HEK293 (cell line): ENCODE results near the gene ACTG1.
A peak's percentile ranks its signal among the peaks of the same experiment; 100 is the strongest.

Source experiments
- CTCF ChIA-PET: fragments of 350-600 bp; formaldehyde crosslinking; extraction: SDS; loops from one replicate; lab custom pipeline; 2021; ENCODE audit warnings: antibody characterized with exemption; lab: Yijun Ruan, JAX
- POLR2A ChIA-PET: fragments of 300-600 bp; formaldehyde crosslinking; extraction: SDS; loops from one replicate; lab custom pipeline; 2020; ENCODE audit warnings: antibody characterized with exemption, inconsistent platforms; lab: Yijun Ruan, JAX
- H3K27ac ChIP-seq: fragments of 200-500 bp; sonication (Bioruptor generic); 2 replicates; pipeline ENCODE4 v1.5.1; 2014; ENCODE audit warnings: low read depth, low read length, control low read depth, inconsistent platforms; ENCODE audit errors: extremely low read depth
- H3K36me3 ChIP-seq, 2 experiments: fragments of 200-500 bp in 1 of 2; sonication (Bioruptor generic) in 1 of 2; 1 replicate in 1 of 2; 2 replicates in 1 of 2; pipeline ENCODE4 v1.5.1; 2014 to 2017; ENCODE audit warnings: inconsistent platforms in 2 of 2, low read length in 2 of 2; ENCODE audit not compliant: control insufficient read depth in 2 of 2, insufficient read depth in 1 of 2
- H3K4me1 ChIP-seq: fragments of 200-500 bp; sonication (Bioruptor generic); 2 replicates; pipeline ENCODE4 v1.5.1; 2014; ENCODE audit warnings: mild to moderate bottlenecking, low read length, inconsistent platforms; ENCODE audit not compliant: control insufficient read depth, insufficient read depth
- H3K4me3 ChIP-seq: 2 replicates; pipeline ENCODE4 v1.5.1; 2011; ENCODE audit warnings: low read depth, mild to moderate bottlenecking, control low read depth, low read length, moderate library complexity
- H3K9me3 ChIP-seq: fragments of 200-500 bp; sonication (Bioruptor generic); 2 replicates; pipeline ENCODE4 v1.5.1; 2014; ENCODE audit warnings: low read depth, low read length, inconsistent platforms; ENCODE audit not compliant: control insufficient read depth, insufficient read depth
- BCL11B ChIP-seq: fragments of 450-650 bp; formaldehyde crosslinking; IDR thresholded peaks from 2 replicates; pipeline ENCODE4 v1.5.1; 2016; ENCODE audit warnings: low read depth, missing biosample characterization, missing genetic modification characterization
- GLIS1 ChIP-seq: fragments of 450-650 bp; formaldehyde crosslinking; IDR thresholded peaks from 2 replicates; pipeline ENCODE4 v1.5.1; 2016; ENCODE audit warnings: missing biosample characterization, missing genetic modification characterization
- HOXA7 ChIP-seq: sonication (generic); formaldehyde crosslinking; IDR thresholded peaks from 2 replicates; pipeline ENCODE4 v1.8.1; 2022; ENCODE audit warnings: missing genetic modification reagents, borderline replicate concordance
- KLF10 ChIP-seq: fragments of 450-650 bp; IDR thresholded peaks from 2 replicates; pipeline ENCODE4 v1.5.1; 2018; ENCODE audit warnings: missing biosample characterization, mild to moderate bottlenecking, missing genetic modification characterization
- KLF8 ChIP-seq: fragments of 450-650 bp; formaldehyde crosslinking; IDR thresholded peaks from 2 replicates; pipeline ENCODE4 v1.5.1; 2016; ENCODE audit warnings: missing biosample characterization, missing genetic modification characterization
- REPIN1 ChIP-seq: fragments of 450-650 bp; formaldehyde crosslinking; IDR thresholded peaks from 2 replicates; pipeline ENCODE4 v1.5.1; 2017; ENCODE audit warnings: missing biosample characterization, missing genetic modification characterization, low read depth
- TCF7L2 ChIP-seq: IDR thresholded peaks from 2 replicates; pipeline ENCODE4 v1.6.1; 2011; ENCODE audit warnings: low read depth, mild to moderate bottlenecking, inconsistent platforms, low read length, moderate library complexity, borderline replicate concordance
- ZBTB1 ChIP-seq: fragments of 450-650 bp; formaldehyde crosslinking; IDR thresholded peaks from 2 replicates; pipeline ENCODE4 v1.5.1; 2016; ENCODE audit warnings: missing biosample characterization, missing genetic modification characterization
- ZNF114 ChIP-seq: fragments of 450-650 bp; formaldehyde crosslinking; IDR thresholded peaks from 2 replicates; pipeline ENCODE4 v1.5.0; 2017; ENCODE audit warnings: missing biosample characterization, missing genetic modification characterization
- ZNF169 ChIP-seq: fragments of 450-650 bp; formaldehyde crosslinking; IDR thresholded peaks from 2 replicates; pipeline ENCODE4 v1.5.1; 2016; ENCODE audit warnings: missing biosample characterization, missing genetic modification characterization
- ZNF174 ChIP-seq: fragments of 450-650 bp; formaldehyde crosslinking; IDR thresholded peaks from 2 replicates; pipeline ENCODE4 v1.5.0; 2017; ENCODE audit warnings: missing biosample characterization, mild to moderate bottlenecking, missing genetic modification characterization
- ZNF184 ChIP-seq: fragments of 450-650 bp; IDR thresholded peaks from 2 replicates; pipeline ENCODE4 v1.5.1; 2018; ENCODE audit warnings: missing biosample characterization, mild to moderate bottlenecking, missing genetic modification characterization
- ZNF248 ChIP-seq: fragments of 450-650 bp; formaldehyde crosslinking; IDR thresholded peaks from 2 replicates; pipeline ENCODE4 v1.5.1; 2017; ENCODE audit warnings: missing biosample characterization, missing genetic modification characterization
- ZNF274 ChIP-seq, 2 experiments: fragments of 200-500 bp in 1 of 2; fragments of 450-650 bp in 1 of 2; sonication (Bioruptor generic) in 1 of 2; formaldehyde crosslinking in 1 of 2; IDR thresholded peaks; 2 replicates each; pipeline versions ENCODE4 v1.5.1 to v1.6.1; 2014 to 2016; ENCODE audit warnings: borderline replicate concordance in 1 of 2, inconsistent platforms in 1 of 2, low read length in 1 of 2, missing biosample characterization in 1 of 2, missing genetic modification characterization in 1 of 2
- ZNF366 ChIP-seq: fragments of 450-650 bp; formaldehyde crosslinking; conservative IDR thresholded peaks from 2 replicates; pipeline ENCODE4 v1.5.1; 2016; ENCODE audit warnings: missing biosample characterization, missing genetic modification characterization
- ZNF473 ChIP-seq: fragments of 450-650 bp; formaldehyde crosslinking; IDR thresholded peaks from 2 replicates; pipeline ENCODE4 v1.5.1; 2017; ENCODE audit warnings: missing biosample characterization, missing genetic modification characterization
- ZNF585B ChIP-seq: fragments of 450-650 bp; formaldehyde crosslinking; IDR thresholded peaks from 2 replicates; pipeline ENCODE4 v1.5.1; 2016; ENCODE audit warnings: missing biosample characterization, missing genetic modification characterization
- ZNF600 ChIP-seq: fragments of 450-650 bp; formaldehyde crosslinking; IDR thresholded peaks from 2 replicates; pipeline ENCODE4 v1.5.1; 2016; ENCODE audit warnings: missing biosample characterization, missing genetic modification characterization
- ZNF621 ChIP-seq: fragments of 450-650 bp; formaldehyde crosslinking; IDR thresholded peaks from 2 replicates; pipeline ENCODE4 v1.5.1; 2017; ENCODE audit warnings: missing biosample characterization, missing genetic modification characterization
- ZNF664 ChIP-seq: fragments of 450-650 bp; formaldehyde crosslinking; IDR thresholded peaks from 2 replicates; pipeline ENCODE4 v1.5.1; 2016; ENCODE audit warnings: missing biosample characterization, missing genetic modification characterization
- ZNF707 ChIP-seq: fragments of 450-650 bp; formaldehyde crosslinking; IDR thresholded peaks from 2 replicates; pipeline ENCODE4 v1.5.1; 2016; ENCODE audit warnings: missing biosample characterization, missing genetic modification characterization
- ZNF776 ChIP-seq: fragments of 450-650 bp; formaldehyde crosslinking; IDR thresholded peaks from 2 replicates; pipeline ENCODE4 v1.5.0; 2017; ENCODE audit warnings: missing biosample characterization, missing genetic modification characterization, borderline replicate concordance
- ZSCAN16 ChIP-seq: fragments of 450-650 bp; formaldehyde crosslinking; IDR thresholded peaks from 2 replicates; pipeline ENCODE4 v1.5.1; 2016; ENCODE audit warnings: missing biosample characterization, missing genetic modification characterization
- ZSCAN23 ChIP-seq: fragments of 450-650 bp; formaldehyde crosslinking; IDR thresholded peaks from 2 replicates; pipeline ENCODE4 v1.5.1; 2016; ENCODE audit warnings: missing biosample characterization, missing genetic modification characterization
- TF ChIP-seq, protein P1 (sequence below): fragments of 450-650 bp; formaldehyde crosslinking; IDR thresholded peaks from 2 replicates; pipeline ENCODE4 v1.5.1; 2016; ENCODE audit warnings: missing biosample characterization, missing genetic modification characterization
- TF ChIP-seq, protein P2 (sequence below): fragments of 450-650 bp; formaldehyde crosslinking; IDR thresholded peaks from 2 replicates; pipeline ENCODE4 v1.5.1; 2016; ENCODE audit warnings: missing biosample characterization, missing genetic modification characterization
- TF ChIP-seq, protein P3 (sequence below): fragments of 450-650 bp; formaldehyde crosslinking; IDR thresholded peaks from 2 replicates; pipeline ENCODE4 v1.5.1; 2016; ENCODE audit warnings: missing biosample characterization, missing genetic modification characterization
- TF ChIP-seq, protein P4 (sequence below): fragments of 450-650 bp; formaldehyde crosslinking; IDR thresholded peaks from 2 replicates; pipeline ENCODE4 v1.5.1; 2016; ENCODE audit warnings: missing biosample characterization, missing genetic modification characterization
- TF ChIP-seq, protein P5 (sequence below): fragments of 450-650 bp; formaldehyde crosslinking; IDR thresholded peaks from 2 replicates; pipeline ENCODE4 v1.5.1; 2016; ENCODE audit warnings: missing biosample characterization, missing genetic modification characterization

ACTG1 gene

DNA sequence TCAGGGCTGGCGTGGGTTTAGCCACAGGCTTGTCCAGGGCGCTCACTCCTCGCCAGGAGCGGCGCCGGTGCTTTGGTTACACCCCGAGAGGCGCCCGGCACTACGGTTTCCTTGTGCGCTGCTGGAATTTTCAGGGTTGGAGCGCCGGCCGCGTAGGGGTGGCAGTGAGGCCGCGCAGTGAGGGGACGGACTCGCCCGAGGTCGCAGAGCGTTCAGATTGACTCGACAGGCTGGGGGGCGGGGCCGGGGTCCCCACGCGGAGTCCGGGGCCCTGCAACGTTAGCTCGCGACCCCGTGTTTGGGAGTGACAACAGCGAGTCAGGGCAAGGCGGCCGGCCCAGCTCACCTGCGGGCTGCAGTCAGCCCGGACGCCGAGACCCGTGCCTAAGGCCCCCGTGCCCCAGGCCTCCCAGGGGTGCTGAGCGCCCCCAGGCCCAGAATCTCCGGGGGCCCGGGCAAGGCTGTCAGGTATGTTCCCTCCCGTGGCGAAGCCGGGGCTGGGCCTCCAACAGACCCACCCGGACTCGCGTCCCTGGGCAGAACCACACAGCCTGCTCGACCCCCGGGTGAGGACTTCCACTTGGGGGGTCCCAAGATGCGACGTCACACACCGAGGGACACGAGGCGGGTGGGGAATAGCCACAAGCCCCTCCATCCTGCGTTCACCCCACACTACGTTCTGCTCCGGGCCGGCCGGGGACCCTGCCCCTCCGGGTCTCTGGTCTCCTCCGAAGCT lies 1.3 kb upstream of the ACTG1 start:
- ChIA-PET POLR2A (interaction anchor here (0.6 to 9.9 kb wide), 13 partner anchors 11 to 222 kb away, joined by 3 to 85 read pairs (median 4); partner anchors contain the start of genes ARL16, BAHCC1, CCDC137 and FAAP100), CTCF (interaction anchor here (1.1 kb wide), 1 partner anchor 88 kb away, joined by 4 read pairs; no protein-coding TSS in a partner anchor)
- H3K4me1 ChIP-seq = peaks cover 17% of the 10 kb centered on the region
- H3K9me3 ChIP-seq = no peaks in the 10 kb centered on the region
- H3K36me3 ChIP-seq = peaks cover 12 to 34% of the 10 kb centered on the region in 2 experiments
- peak overlapping the region; percentile 100 for H3K27ac ChIP-seq
- H3K4me3 ChIP-seq = peak overlapping the region; percentile 72
- TF ChIP-seq, protein P1, sequence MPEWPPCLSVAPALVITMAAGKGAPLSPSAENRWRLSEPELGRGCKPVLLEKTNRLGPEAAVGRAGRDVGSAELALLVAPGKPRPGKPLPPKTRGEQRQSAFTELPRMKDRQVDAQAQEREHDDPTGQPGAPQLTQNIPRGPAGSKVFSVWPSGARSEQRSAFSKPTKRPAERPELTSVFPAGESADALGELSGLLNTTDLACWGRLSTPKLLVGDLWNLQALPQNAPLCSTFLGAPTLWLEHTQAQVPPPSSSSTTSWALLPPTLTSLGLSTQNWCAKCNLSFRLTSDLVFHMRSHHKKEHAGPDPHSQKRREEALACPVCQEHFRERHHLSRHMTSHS (tag by site-specific recombination) = no peak
- TF ChIP-seq ZNF169 (tag by site-specific recombination) (no peak), ZNF776 (tag by site-specific recombination) (no peak), ZNF274 (IDR thresholded peaks at IDR 0.05; ENCODE audit: low read length) (no peak), ZNF274 (tag by site-specific recombination; IDR thresholded peaks at IDR 0.05; ENCODE audit: borderline replicate concordance) (no peak), TCF7L2 (no peak), ZNF664 (no peak), ZNF707 (tag by site-specific recombination) (no peak), ZNF585B (tag by site-specific recombination) (no peak), ZNF600 (peak; percentile 72), ZNF184 (tag by site-specific recombination) (no peak), ZBTB1 (tag by site-specific recombination) (no peak), HOXA7 (CRISPR knock-in tag) (no peak), ZSCAN23 (tag by site-specific recombination) (0 out of 2 replicates have a peak, but pooled peaks have one; percentile 4), KLF8 (0 out of 2 replicates have a peak, but pooled peaks have one; percentile 34), ZNF114 (tag by site-specific recombination) (no peak), GLIS1 (tag by site-specific recombination) (peak; percentile 100), ZNF174 (tag by site-specific recombination) (no peak), ZNF473 (tag by site-specific recombination) (no peak), BCL11B (tag by site-specific recombination) (peak; percentile 81; the same call in 1 of the 2 replicates), REPIN1 (tag by site-specific recombination) (no peak), ZSCAN16 (0 out of 2 replicates have a peak, but pooled peaks have one; percentile 29), KLF10 (tag by site-specific recombination) (no peak; the same call in 1 of the 2 replicates), ZNF366 (tag by site-specific recombination) (no peak), ZNF621 (no peak), ZNF248 (tag by site-specific recombination) (no peak)
- TF ChIP-seq, protein P2, sequence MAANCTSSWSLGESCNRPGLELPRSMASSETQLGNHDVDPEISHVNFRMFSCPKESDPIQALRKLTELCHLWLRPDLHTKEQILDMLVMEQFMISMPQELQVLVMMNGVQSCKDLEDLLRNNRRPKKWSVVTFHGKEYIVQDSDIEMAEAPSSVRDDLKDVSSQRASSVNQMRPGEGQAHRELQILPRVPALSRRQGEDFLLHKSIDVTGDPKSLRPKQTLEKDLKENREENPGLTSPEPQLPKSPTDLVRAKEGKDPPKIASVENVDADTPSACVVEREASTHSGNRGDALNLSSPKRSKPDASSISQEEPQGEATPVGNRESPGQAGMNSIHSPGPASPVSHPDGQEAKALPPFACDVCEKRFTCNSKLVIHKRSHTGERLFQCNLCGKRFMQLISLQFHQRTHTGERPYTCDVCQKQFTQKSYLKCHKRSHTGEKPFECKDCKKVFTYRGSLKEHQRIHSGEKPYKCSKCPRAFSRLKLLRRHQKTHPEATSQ (tag by site-specific recombination) = no peak
- TF ChIP-seq, protein P3, sequence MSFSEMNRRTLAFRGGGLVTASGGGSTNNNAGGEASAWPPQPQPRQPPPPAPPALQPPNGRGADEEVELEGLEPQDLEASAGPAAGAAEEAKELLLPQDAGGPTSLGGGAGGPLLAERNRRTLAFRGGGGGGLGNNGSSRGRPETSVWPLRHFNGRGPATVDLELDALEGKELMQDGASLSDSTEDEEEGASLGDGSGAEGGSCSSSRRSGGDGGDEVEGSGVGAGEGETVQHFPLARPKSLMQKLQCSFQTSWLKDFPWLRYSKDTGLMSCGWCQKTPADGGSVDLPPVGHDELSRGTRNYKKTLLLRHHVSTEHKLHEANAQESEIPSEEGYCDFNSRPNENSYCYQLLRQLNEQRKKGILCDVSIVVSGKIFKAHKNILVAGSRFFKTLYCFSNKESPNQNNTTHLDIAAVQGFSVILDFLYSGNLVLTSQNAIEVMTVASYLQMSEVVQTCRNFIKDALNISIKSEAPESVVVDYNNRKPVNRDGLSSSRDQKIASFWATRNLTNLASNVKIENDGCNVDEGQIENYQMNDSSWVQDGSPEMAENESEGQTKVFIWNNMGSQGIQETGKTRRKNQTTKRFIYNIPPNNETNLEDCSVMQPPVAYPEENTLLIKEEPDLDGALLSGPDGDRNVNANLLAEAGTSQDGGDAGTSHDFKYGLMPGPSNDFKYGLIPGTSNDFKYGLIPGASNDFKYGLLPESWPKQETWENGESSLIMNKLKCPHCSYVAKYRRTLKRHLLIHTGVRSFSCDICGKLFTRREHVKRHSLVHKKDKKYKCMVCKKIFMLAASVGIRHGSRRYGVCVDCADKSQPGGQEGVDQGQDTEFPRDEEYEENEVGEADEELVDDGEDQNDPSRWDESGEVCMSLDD (tag by site-specific recombination) = peak; percentile 99
- TF ChIP-seq, protein P4, sequence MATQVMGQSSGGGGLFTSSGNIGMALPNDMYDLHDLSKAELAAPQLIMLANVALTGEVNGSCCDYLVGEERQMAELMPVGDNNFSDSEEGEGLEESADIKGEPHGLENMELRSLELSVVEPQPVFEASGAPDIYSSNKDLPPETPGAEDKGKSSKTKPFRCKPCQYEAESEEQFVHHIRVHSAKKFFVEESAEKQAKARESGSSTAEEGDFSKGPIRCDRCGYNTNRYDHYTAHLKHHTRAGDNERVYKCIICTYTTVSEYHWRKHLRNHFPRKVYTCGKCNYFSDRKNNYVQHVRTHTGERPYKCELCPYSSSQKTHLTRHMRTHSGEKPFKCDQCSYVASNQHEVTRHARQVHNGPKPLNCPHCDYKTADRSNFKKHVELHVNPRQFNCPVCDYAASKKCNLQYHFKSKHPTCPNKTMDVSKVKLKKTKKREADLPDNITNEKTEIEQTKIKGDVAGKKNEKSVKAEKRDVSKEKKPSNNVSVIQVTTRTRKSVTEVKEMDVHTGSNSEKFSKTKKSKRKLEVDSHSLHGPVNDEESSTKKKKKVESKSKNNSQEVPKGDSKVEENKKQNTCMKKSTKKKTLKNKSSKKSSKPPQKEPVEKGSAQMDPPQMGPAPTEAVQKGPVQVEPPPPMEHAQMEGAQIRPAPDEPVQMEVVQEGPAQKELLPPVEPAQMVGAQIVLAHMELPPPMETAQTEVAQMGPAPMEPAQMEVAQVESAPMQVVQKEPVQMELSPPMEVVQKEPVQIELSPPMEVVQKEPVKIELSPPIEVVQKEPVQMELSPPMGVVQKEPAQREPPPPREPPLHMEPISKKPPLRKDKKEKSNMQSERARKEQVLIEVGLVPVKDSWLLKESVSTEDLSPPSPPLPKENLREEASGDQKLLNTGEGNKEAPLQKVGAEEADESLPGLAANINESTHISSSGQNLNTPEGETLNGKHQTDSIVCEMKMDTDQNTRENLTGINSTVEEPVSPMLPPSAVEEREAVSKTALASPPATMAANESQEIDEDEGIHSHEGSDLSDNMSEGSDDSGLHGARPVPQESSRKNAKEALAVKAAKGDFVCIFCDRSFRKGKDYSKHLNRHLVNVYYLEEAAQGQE (tag by site-specific recombination) = no peak
- TF ChIP-seq, protein P5, sequence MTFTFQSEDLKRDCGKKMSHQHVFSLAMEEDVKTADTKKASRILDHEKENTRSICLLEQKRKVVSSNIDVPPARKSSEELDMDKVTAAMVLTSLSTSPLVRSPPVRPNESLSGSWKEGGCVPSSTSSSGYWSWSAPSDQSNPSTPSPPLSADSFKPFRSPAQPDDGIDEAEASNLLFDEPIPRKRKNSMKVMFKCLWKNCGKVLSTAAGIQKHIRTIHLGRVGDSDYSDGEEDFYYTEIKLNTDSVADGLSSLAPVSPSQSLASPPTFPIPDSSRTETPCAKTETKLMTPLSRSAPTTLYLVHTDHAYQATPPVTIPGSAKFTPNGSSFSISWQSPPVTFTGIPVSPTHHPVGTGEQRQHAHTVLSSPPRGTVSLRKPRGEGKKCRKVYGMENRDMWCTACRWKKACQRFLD (tag by site-specific recombination) = no peak
